Measurements from ENCODE around the gene PCDHA9. TPM values are rescaled to one million over a fixed set of nuclear protein-coding genes. Genes with fewer than 3 reads are reported as not detected.
"Not testable (repeated sequence)": the region's sequence is repeated elsewhere in the genome, so short reads cannot be mapped to it uniquely, and the experiment has no call there.

The PCDHA9 gene
- 0.04 TPM for polyA plus RNA-seq (2013, experiment 1 of 2; ENCODE audit: insufficient read length)
- polyA plus RNA-seq (2013, experiment 2 of 2; ENCODE audit: insufficient read length), result 0.02 TPM

- not testable (repeated sequence) for DNase-seq
Measured at GRCh38 chr5:140848139-140849102, at the start of gene PCDHA9. Gene PCDHA9 (plus strand): TSS chr5:140848382. CDS start chr5:140848496, 114 bp downstream.

- DNase-seq, result no peak
Measured at GRCh38 chr5:140800816-140801493, 47.2 kb upstream of the PCDHA9 start, which contains the start of gene PCDHA3. Gene PCDHA3 (plus strand): TSS chr5:140801057.

GRCh38 chr5:140801494-140801841 is 46.7 kb upstream of the PCDHA9 start:
- no peak for DNase-seq

GRCh38 chr5:140802381-140802780 is 45.8 kb upstream of the PCDHA9 start:
- not testable (repeated sequence) for DNase-seq

- DNase-seq, result no peak
Measured at GRCh38 chr5:140802781-140803271, 45.4 kb upstream of the PCDHA9 start.

- no peak for DNase-seq
Measured at GRCh38 chr5:140806834-140807775, 41.1 kb upstream of the PCDHA9 start, which contains the start of gene PCDHA4. Gene PCDHA4 (plus strand): TSS chr5:140807068.

GRCh38 chr5:140808241-140808888 is 39.8 kb upstream of the PCDHA9 start:
- not testable (repeated sequence) for DNase-seq

- DNase-seq, result no peak
Measured at GRCh38 chr5:140808889-140809291, 39.3 kb upstream of the PCDHA9 start.

- no peak for DNase-seq
Measured at GRCh38 chr5:140821375-140822280, 26.6 kb upstream of the PCDHA9 start, which contains the start of gene PCDHA5. Gene PCDHA5 (plus strand): TSS chr5:140821613.

GRCh38 chr5:140822281-140822629 is 25.9 kb upstream of the PCDHA9 start:
- DNase-seq, result no peak

- not testable (repeated sequence) for DNase-seq
Measured at GRCh38 chr5:140822969-140823368, 25.2 kb upstream of the PCDHA9 start.

- no peak for DNase-seq
Measured at GRCh38 chr5:140823475-140823874, 24.7 kb upstream of the PCDHA9 start.

- DNase-seq, result no peak
Measured at GRCh38 chr5:140827704-140828361, 20.3 kb upstream of the PCDHA9 start, which contains the start of gene PCDHA6. Gene PCDHA6 (plus strand): TSS chr5:140827960. CDS start chr5:140828092, 132 bp downstream.

- no peak for DNase-seq
Measured at GRCh38 chr5:140828362-140828737, 19.8 kb upstream of the PCDHA9 start.

- DNase-seq, result not testable (repeated sequence)
Measured at GRCh38 chr5:140829511-140830501, 18.4 kb upstream of the PCDHA9 start.

GRCh38 chr5:140833993-140834392 is 14.2 kb upstream of the PCDHA9 start, which contains the start of gene PCDHA7:
Gene PCDHA7 (plus strand): TSS chr5:140834269. CDS start chr5:140834384, 115 bp downstream.
- DNase-seq, result peak; percentile 25

- not testable (repeated sequence) for DNase-seq
Measured at GRCh38 chr5:140834439-140835008, 13.7 kb upstream of the PCDHA9 start.
